HEK293T (cell line): ENCODE measurements around the gene PCDHA1.
"Not testable (repeated sequence)": the region's sequence is repeated elsewhere in the genome, so short reads cannot be mapped to it uniquely, and the experiment has no call there.

Source experiments
- CTCF ChIA-PET: fragments of 350-600 bp; formaldehyde crosslinking; extraction: SDS; loops from one replicate; lab custom pipeline; 2021; ENCODE audit warnings: antibody characterized with exemption, inconsistent platforms; lab: Yijun Ruan, JAX
- POLR2A ChIA-PET: fragments of 350-600 bp; formaldehyde crosslinking; extraction: SDS; loops from one replicate; lab custom pipeline; 2020; ENCODE audit warnings: antibody characterized with exemption, inconsistent platforms; lab: Yijun Ruan, JAX
- DNase-seq: peaks from one replicate; pipeline ENCODE4 v3.0.0; 2012; ENCODE audit warnings: mixed read lengths; ENCODE audit errors: extremely low spot score
- ARNT ChIP-seq: fragments of 450-650 bp; IDR thresholded peaks from 2 replicates; pipeline ENCODE4 v1.6.1; 2017; ENCODE audit warnings: mild to moderate bottlenecking
- BHLHE40 ChIP-seq: fragments of 450-650 bp; IDR thresholded peaks from 2 replicates; pipeline ENCODE4 v1.6.1; 2016; ENCODE audit warnings: mild to moderate bottlenecking, moderate library complexity, borderline replicate concordance
- CTBP1 ChIP-seq: fragments of 450-650 bp; IDR thresholded peaks from 2 replicates; pipeline ENCODE4 v1.6.1; 2016; ENCODE audit warnings: borderline replicate concordance
- ELF4 ChIP-seq: fragments of 450-650 bp; IDR thresholded peaks from 2 replicates; pipeline ENCODE4 v1.6.1; 2017; ENCODE audit warnings: antibody characterized with exemption
- FOXA1 ChIP-seq: fragments of 450-650 bp; IDR thresholded peaks from 2 replicates; pipeline ENCODE4 v1.6.1; 2016; ENCODE audit warnings: mild to moderate bottlenecking
- FOXM1 ChIP-seq: fragments of 450-650 bp; IDR thresholded peaks from 2 replicates; pipeline ENCODE4 v1.6.1; 2017; ENCODE audit warnings: mild to moderate bottlenecking, borderline replicate concordance
- HDGF ChIP-seq: fragments of 450-650 bp; IDR thresholded peaks from 2 replicates; pipeline ENCODE4 v1.6.1; 2017; ENCODE audit warnings: antibody characterized with exemption, borderline replicate concordance
- L3MBTL2 ChIP-seq: fragments of 450-650 bp; conservative IDR thresholded peaks from 2 replicates; pipeline ENCODE4 v1.6.1; 2016; ENCODE audit warnings: mild to moderate bottlenecking
- LEF1 ChIP-seq: fragments of 450-650 bp; IDR thresholded peaks from 2 replicates; pipeline ENCODE4 v1.6.1; 2017; ENCODE audit warnings: mild to moderate bottlenecking, borderline replicate concordance
- NFRKB ChIP-seq: fragments of 450-650 bp; IDR thresholded peaks from 2 replicates; pipeline ENCODE4 v1.6.1; 2016; ENCODE audit warnings: mild to moderate bottlenecking, moderate library complexity
- PKNOX1 ChIP-seq: fragments of 450-650 bp; IDR thresholded peaks from 2 replicates; pipeline ENCODE4 v1.6.1; 2016
- SP1 ChIP-seq: fragments of 450-650 bp; IDR thresholded peaks from 2 replicates; pipeline ENCODE4 v1.6.1; 2017
- SUZ12 ChIP-seq: fragments of 450-650 bp; IDR thresholded peaks from 2 replicates; pipeline ENCODE4 v1.6.1; 2016; ENCODE audit warnings: mild to moderate bottlenecking
- TARDBP ChIP-seq: fragments of 450-650 bp; IDR thresholded peaks from 2 replicates; pipeline ENCODE4 v1.6.1; 2016
- ZNF384 ChIP-seq: fragments of 450-650 bp; IDR thresholded peaks from 2 replicates; pipeline ENCODE4 v1.6.1; 2016

The PCDHA1 gene

DNA sequence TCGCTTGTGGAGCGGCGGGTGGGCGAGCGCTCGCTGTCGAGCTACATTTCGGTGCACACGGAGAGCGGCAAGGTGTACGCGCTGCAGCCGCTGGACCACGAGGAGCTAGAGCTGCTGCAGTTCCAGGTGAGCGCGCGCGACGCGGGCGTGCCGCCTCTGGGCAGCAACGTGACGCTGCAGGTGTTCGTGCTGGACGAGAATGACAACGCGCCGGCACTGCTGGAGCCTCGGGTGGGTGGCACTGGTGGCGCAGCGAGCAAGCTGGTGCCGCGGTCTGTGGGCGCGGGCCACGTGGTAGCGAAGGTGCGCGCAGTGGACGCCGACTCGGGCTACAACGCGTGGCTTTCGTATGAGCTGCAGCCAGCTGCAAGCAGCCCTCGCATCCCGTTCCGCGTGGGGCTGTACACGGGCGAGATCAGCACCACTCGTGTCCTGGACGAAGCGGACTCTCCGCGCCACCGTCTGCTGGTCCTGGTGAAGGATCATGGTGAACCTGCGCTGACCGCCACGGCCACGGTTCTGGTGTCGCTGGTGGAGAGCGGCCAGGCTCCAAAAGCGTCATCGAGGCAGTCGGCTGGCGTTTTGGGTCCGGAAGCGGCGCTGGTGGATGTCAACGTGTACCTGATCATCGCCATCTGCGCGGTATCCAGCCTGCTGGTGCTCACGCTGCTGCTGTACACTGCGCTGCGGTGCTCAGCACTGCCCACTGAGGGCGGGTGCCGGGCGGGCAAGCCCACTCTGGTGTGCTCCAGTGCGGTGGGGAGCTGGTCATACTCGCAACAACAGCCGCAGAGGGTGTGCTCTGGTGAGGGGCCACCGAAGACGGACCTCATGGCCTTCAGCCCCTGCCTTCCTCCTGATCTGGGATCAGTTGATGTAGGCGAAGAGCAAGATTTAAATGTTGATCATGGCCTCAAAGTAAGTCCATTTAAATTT lies 57.1 kb downstream of the PCDHA1 start:
- DNase-seq: no peak
- no peak for TF ChIP-seq SP1
- TF ChIP-seq HDGF: no peak
- no peak for TF ChIP-seq PKNOX1
- TF ChIP-seq BHLHE40: no peak
- TF ChIP-seq SUZ12: no peak
- TF ChIP-seq L3MBTL2: no peak
- no peak for TF ChIP-seq ELF4
- CTCF ChIA-PET: no interaction called here
- POLR2A ChIA-PET: no interaction called here

- CTCF ChIA-PET, DNase-seq, POLR2A ChIA-PET: not testable (repeated sequence)
Observed at GRCh38 chr5:140848139-140849102, 62.5 kb downstream of the PCDHA1 start, which contains the start of gene PCDHA9. Gene PCDHA9, plus strand, starts transcription at chr5:140848382. Its CDS starts 114 bp downstream, at chr5:140848496.

DNA sequence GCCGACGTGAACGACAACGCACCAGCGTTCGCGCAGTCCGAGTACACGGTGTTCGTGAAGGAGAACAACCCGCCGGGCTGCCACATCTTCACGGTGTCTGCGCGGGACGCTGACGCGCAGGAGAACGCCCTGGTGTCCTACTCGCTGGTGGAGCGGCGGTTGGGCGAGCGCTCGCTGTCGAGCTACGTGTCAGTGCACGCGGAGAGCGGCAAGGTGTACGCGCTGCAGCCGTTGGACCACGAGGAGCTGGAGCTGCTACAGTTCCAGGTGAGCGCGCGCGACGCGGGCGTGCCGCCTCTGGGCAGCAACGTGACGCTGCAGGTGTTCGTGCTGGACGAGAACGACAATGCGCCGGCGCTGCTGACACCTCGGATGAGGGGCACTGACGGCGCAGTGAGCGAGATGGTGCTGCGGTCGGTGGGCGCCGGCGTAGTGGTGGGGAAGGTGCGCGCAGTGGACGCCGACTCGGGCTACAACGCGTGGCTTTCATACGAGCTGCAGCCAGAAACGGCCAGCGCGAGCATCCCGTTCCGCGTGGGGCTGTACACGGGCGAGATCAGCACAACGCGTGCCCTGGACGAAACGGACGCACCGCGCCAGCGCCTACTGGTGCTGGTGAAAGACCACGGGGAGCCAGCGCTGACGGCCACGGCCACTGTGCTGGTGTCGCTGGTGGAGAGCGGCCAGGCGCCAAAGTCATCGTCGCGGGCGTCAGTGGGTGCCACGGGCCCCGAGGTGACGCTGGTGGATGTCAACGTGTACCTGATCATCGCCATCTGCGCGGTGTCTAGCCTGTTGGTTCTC lies 64.1 kb downstream of the PCDHA1 start:
- POLR2A ChIA-PET, DNase-seq: not testable (repeated sequence)
- CTCF ChIA-PET: interaction anchor here (0.6 kb wide), 1 partner anchor 188 kb away, joined by 3 read pairs; no protein-coding TSS in a partner anchor

DNA sequence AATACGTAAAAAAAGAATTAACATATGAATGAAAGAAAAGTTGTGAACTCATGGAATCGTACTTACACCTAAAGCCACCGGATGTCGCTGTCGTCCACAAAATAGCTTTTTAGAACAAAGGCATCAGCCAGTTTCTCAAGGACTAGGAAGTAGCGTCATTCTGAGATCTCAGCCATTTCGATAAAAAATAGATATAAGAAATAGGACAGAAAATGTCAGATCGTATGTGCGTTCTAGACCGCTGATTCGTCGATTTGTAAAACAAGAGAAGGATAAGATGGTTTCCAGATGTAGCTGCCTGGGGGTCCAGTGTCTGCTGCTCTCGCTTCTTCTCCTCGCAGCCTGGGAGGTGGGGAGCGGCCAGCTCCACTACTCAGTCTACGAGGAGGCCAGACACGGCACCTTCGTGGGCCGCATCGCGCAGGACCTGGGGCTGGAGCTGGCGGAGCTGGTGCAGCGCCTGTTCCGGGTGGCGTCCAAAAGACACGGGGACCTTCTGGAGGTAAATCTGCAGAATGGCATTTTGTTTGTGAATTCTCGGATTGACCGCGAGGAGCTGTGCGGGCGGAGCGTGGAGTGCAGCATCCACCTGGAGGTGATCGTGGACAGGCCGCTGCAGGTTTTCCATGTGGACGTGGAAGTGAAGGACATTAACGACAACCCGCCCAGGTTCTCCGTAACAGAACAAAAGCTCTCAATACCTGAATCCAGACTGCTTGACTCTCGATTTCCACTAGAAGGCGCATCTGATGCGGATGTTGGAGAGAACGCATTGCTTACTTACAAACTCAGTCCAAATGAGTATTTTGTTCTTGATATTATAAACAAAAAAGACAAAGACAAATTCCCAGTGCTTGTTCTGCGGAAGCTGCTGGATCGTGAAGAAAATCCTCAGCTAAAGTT lies 70.1 kb downstream of the PCDHA1 start, which contains the start of gene PCDHA10:
Gene PCDHA10, plus strand, starts transcription at position 126 of the 903 bp plus-strand sequence. Its CDS starts 152 bp downstream, at position 278.
- peak; percentile 14 for DNase-seq
- ChIA-PET CTCF (interaction anchor here (0.7 to 2.2 kb wide), 7 partner anchors 9 to 185 kb away, joined by 3 to 26 read pairs (median 4); partner anchors contain the start of gene PCDHA11), POLR2A (interaction anchor here (1.8 kb wide), 1 partner anchor 185 kb away, joined by 9 read pairs; no protein-coding TSS in a partner anchor)
- TF ChIP-seq LEF1: no peak
- TF ChIP-seq SP1: no peak
- no peak for TF ChIP-seq ELF4
- TF ChIP-seq ARNT: no peak
- no peak for TF ChIP-seq TARDBP
- TF ChIP-seq HDGF: no peak
- TF ChIP-seq L3MBTL2: no peak
- TF ChIP-seq FOXA1: no peak
- TF ChIP-seq SUZ12: no peak
- TF ChIP-seq ZNF384: no peak
- no peak for TF ChIP-seq PKNOX1
- TF ChIP-seq BHLHE40: no peak
- TF ChIP-seq CTBP1: no peak
- TF ChIP-seq NFRKB: no peak
- TF ChIP-seq FOXM1: no peak

DNA sequence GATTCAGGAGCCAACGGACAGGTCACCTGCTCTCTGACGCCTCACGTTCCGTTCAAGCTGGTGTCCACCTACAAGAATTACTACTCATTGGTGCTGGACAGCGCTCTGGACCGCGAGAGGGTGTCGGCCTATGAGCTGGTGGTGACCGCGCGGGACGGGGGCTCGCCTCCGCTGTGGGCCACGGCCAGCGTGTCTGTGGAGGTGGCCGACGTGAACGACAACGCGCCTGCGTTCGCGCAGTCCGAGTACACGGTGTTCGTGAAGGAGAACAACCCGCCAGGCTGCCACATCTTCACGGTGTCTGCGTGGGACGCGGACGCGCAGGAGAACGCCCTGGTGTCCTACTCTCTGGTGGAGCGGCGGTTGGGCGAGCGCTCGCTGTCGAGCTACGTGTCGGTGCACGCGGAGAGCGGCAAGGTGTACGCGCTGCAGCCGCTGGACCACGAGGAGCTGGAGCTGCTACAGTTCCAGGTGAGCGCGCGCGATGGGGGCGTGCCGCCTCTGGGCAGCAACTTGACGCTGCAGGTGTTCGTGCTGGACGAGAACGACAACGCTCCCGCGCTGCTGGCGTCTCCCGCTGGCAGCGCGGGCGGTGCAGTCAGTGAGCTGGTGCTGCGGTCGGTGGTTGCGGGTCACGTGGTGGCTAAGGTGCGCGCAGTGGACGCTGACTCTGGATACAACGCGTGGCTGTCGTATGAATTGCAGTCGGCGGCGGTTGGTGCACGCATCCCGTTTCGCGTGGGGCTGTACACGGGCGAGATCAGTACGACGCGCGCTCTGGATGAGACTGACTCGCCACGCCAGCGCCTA lies 71.4 kb downstream of the PCDHA1 start:
- CTCF ChIA-PET: interaction anchor here (1.8 to 2.0 kb wide), 2 partner anchors 8 to 183 kb away, joined by 7 to 26 read pairs; no protein-coding TSS in a partner anchor
- DNase-seq: no peak
- POLR2A ChIA-PET: no interaction called here
- TF ChIP-seq FOXM1 (no peak), L3MBTL2 (no peak), BHLHE40 (no peak), NFRKB (no peak), CTBP1 (no peak), HDGF (no peak), TARDBP (no peak), LEF1 (no peak)
